Mucosa of rectum (tissue), 2 donors: ENCODE measurements around the gene CFLAR.

Experiments used
- H3K27ac ChIP-seq, 2 donors: one replicate each; pipeline ENCODE4 v1.7.0; 2013; ENCODE audit warnings: inconsistent platforms in 2 of 2, low read depth in 2 of 2, low read length in 2 of 2
- H3K27me3 ChIP-seq, 2 donors: one replicate each; pipeline ENCODE4 v1.7.0; 2013; ENCODE audit warnings: low read length in 2 of 2; ENCODE audit not compliant: control insufficient read depth in 2 of 2, insufficient read depth in 2 of 2
- H3K36me3 ChIP-seq, 2 donors: one replicate each; pipeline ENCODE4 v1.7.0; 2013; ENCODE audit warnings: low read length in 2 of 2; ENCODE audit not compliant: control insufficient read depth in 2 of 2, insufficient read depth in 2 of 2
- H3K4me1 ChIP-seq, 2 donors: one replicate each; pipeline ENCODE4 v1.7.0; 2013; ENCODE audit warnings: low read length in 2 of 2, mild to moderate bottlenecking in 1 of 2; ENCODE audit not compliant: control insufficient read depth in 2 of 2, insufficient read depth in 2 of 2
- H3K4me3 ChIP-seq, 2 donors: one replicate each; pipeline ENCODE4 v1.7.0; 2013; ENCODE audit warnings: low read length in 2 of 2
- H3K9ac ChIP-seq, 2 donors: one replicate each; pipeline ENCODE4 v1.7.0; 2013; ENCODE audit warnings: low read length in 2 of 2, low read depth in 1 of 2, mild to moderate bottlenecking in 1 of 2
- H3K9me3 ChIP-seq, 2 donors: one replicate each; pipeline ENCODE4 v1.7.0; 2013; ENCODE audit warnings: low read length in 2 of 2; ENCODE audit not compliant: control insufficient read depth in 2 of 2
- donor health status: healthy.
- donor health status: Normal muscosa, but diverticular disease.

CFLAR gene

GRCh38 chr2:201100497-201100896, 15.5 kb upstream of the CFLAR start:
- no peaks in the 10 kb centered on the region for H3K36me3 ChIP-seq
- no peak overlapping the region for H3K9ac ChIP-seq
- H3K9me3 ChIP-seq = no peaks in the 10 kb centered on the region
- H3K4me1 ChIP-seq = no peaks in the 10 kb centered on the region
- no peaks in the 10 kb centered on the region for H3K27me3 ChIP-seq
- no peak overlapping the region for H3K27ac ChIP-seq
- no peak overlapping the region for H3K4me3 ChIP-seq

- H3K4me1 ChIP-seq = no peaks in the 10 kb centered on the region
- no peaks in the 10 kb centered on the region for H3K36me3 ChIP-seq
- no peak overlapping the region for H3K9ac ChIP-seq
- no peak overlapping the region for H3K27ac ChIP-seq
- H3K27me3 ChIP-seq = no peaks in the 10 kb centered on the region
- no peaks in the 10 kb centered on the region for H3K9me3 ChIP-seq
- H3K4me3 ChIP-seq = no peak overlapping the region
Measured at GRCh38 chr2:201105759-201106158, 10.2 kb upstream of the CFLAR start.

- Histone ChIP-seq H3K9ac (no peak overlapping the region), H3K9me3 (no peaks in the 10 kb centered on the region), H3K36me3 (no peaks in the 10 kb centered on the region), H3K4me1 (no peaks in the 10 kb centered on the region), H3K4me3 (no peak overlapping the region), H3K27me3 (no peaks in the 10 kb centered on the region), H3K27ac (no peak overlapping the region)
Measured at GRCh38 chr2:201107624-201108023, 8.3 kb upstream of the CFLAR start.

GRCh38 chr2:201108341-201108740, 7.6 kb upstream of the CFLAR start:
- H3K9me3 ChIP-seq = no peaks in the 10 kb centered on the region
- H3K27ac ChIP-seq = no peak overlapping the region
- no peaks in the 10 kb centered on the region for H3K36me3 ChIP-seq
- H3K27me3 ChIP-seq = no peaks in the 10 kb centered on the region
- H3K9ac ChIP-seq = no peak overlapping the region
- H3K4me1 ChIP-seq = no peaks in the 10 kb centered on the region
- H3K4me3 ChIP-seq = no peak overlapping the region

- H3K36me3 ChIP-seq = no peaks in the 10 kb centered on the region
- no peak overlapping the region for H3K4me3 ChIP-seq
- no peaks in the 10 kb centered on the region for H3K4me1 ChIP-seq
- no peaks in the 10 kb centered on the region for H3K9me3 ChIP-seq
- H3K27ac ChIP-seq = no peak overlapping the region
- H3K27me3 ChIP-seq = no peaks in the 10 kb centered on the region
- no peak overlapping the region for H3K9ac ChIP-seq
Measured at GRCh38 chr2:201109186-201109585, 6.8 kb upstream of the CFLAR start.

GRCh38 chr2:201110615-201111014, 5.3 kb upstream of the CFLAR start:
- no peak overlapping the region for H3K9ac ChIP-seq
- H3K36me3 ChIP-seq = no peaks in the 10 kb centered on the region
- no peak overlapping the region for H3K27ac ChIP-seq
- H3K4me1 ChIP-seq = peaks cover 0 to 4% of the 10 kb centered on the region in 2 donors
- H3K27me3 ChIP-seq = no peaks in the 10 kb centered on the region
- H3K4me3 ChIP-seq = no peak overlapping the region
- no peaks in the 10 kb centered on the region for H3K9me3 ChIP-seq

- Histone ChIP-seq H3K27ac (no peak overlapping the region), H3K27me3 (no peaks in the 10 kb centered on the region), H3K4me3 (no peak overlapping the region), H3K9ac (no peak overlapping the region), H3K36me3 (no peaks in the 10 kb centered on the region), H3K9me3 (no peaks in the 10 kb centered on the region), H3K4me1 (peaks cover 0 to 4% of the 10 kb centered on the region in 2 donors)
Measured at GRCh38 chr2:201111096-201111495, 4.9 kb upstream of the CFLAR start.

- no peak overlapping the region for H3K9ac ChIP-seq
- H3K36me3 ChIP-seq = no peaks in the 10 kb centered on the region
- no peaks in the 10 kb centered on the region for H3K9me3 ChIP-seq
- H3K4me1 ChIP-seq = peaks cover 8 to 9% of the 10 kb centered on the region in 2 donors
- no peaks in the 10 kb centered on the region for H3K27me3 ChIP-seq
- H3K4me3 ChIP-seq = no peak overlapping the region
- no peak overlapping the region for H3K27ac ChIP-seq
Measured at GRCh38 chr2:201114350-201114749, 1.6 kb upstream of the CFLAR start.

- Histone ChIP-seq H3K4me1 (peaks cover 11% of the 10 kb centered on the region in 2 donors), H3K9me3 (no peaks in the 10 kb centered on the region), H3K27me3 (no peaks in the 10 kb centered on the region), H3K27ac (no peak overlapping the region), H3K4me3 (no peak overlapping the region), H3K9ac (no peak overlapping the region), H3K36me3 (no peaks in the 10 kb centered on the region)
Measured at GRCh38 chr2:201114846-201115245, 1.1 kb upstream of the CFLAR start.

- Histone ChIP-seq H3K9ac (peak overlapping the region; percentile 98 to 99), H3K4me3 (peak overlapping the region; percentile 94 to 96), H3K4me1 (peaks cover 11% of the 10 kb centered on the region in 2 donors), H3K9me3 (no peaks in the 10 kb centered on the region), H3K36me3 (peaks cover 0 to 2% of the 10 kb centered on the region in 2 donors), H3K27ac (peak overlapping the region; percentile 99), H3K27me3 (no peaks in the 10 kb centered on the region)
Measured at GRCh38 chr2:201116959-201117734, 1.2 kb downstream of the CFLAR start.
